ENCODE data around the gene SLC12A6.
"Not testable (repeated sequence)": the region's sequence is repeated elsewhere in the genome, so short reads cannot be mapped to it uniquely, and the experiment has no call there.

SLC12A6 gene

DNA sequence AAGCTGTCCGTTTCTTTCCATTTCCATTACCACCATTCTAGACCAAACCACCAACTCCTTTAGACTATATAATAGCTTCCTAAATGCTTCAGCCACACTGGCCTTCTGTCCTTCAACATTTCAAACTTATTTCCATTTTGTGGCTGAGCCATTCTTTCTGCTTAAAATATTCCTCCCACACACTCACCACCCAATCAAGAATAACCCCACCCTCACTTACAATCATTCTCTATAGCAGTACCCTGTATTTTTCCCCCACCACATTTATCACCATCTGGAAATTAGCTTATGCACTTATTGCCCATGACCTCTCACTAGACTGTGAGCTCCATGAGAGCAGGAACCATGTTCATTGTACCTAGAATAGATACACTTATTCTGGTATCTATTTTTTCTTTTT, 134.3 kb downstream of the SLC12A6 start:
- CTCF ChIA-PET, result no interaction called here
- POLR2A ChIA-PET, result no interaction called here
- Histone ChIP-seq H3K36me3 (ENCODE audit: control insufficient read depth in 2 of 2, insufficient read depth in 1 of 2, low read length in 2 of 2) (peaks cover 0 to 3% of the 10 kb centered on the region in 2 experiments; a peak in 2 of 3 replicates), H3K27ac (ENCODE audit: extremely low read depth, low read depth, low read length) (no peak overlapping the region), H3K9me3 (ENCODE audit: control insufficient read depth, insufficient read depth, low read depth, low read length) (no peaks in the 10 kb centered on the region), H3K4me1 (ENCODE audit: control insufficient read depth, insufficient read depth, low read length) (no peaks in the 10 kb centered on the region), H3K4me3 (ENCODE audit: low read depth, low read length) (no peak overlapping the region)
- TF ChIP-seq, protein P1, sequence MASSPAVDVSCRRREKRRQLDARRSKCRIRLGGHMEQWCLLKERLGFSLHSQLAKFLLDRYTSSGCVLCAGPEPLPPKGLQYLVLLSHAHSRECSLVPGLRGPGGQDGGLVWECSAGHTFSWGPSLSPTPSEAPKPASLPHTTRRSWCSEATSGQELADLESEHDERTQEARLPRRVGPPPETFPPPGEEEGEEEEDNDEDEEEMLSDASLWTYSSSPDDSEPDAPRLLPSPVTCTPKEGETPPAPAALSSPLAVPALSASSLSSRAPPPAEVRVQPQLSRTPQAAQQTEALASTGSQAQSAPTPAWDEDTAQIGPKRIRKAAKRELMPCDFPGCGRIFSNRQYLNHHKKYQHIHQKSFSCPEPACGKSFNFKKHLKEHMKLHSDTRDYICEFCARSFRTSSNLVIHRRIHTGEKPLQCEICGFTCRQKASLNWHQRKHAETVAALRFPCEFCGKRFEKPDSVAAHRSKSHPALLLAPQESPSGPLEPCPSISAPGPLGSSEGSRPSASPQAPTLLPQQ (tag by site-specific recombination; IDR thresholded peaks at IDR 0.05), result no peak
- TF ChIP-seq ZNF132 (tag by site-specific recombination; IDR thresholded peaks at IDR 0.05; ENCODE audit: borderline replicate concordance), result no peak
- TF ChIP-seq ZBTB8A (tag by site-specific recombination; IDR thresholded peaks at IDR 0.05), result no peak
- no peak for TF ChIP-seq ZNF544 (tag by site-specific recombination; IDR thresholded peaks at IDR 0.05)
- no peak for TF ChIP-seq ZNF157 (tag by site-specific recombination; IDR thresholded peaks at IDR 0.05)
- TF ChIP-seq ZNF791 (tag by site-specific recombination; IDR thresholded peaks at IDR 0.05), result no peak
- no peak for TF ChIP-seq RBAK (tag by site-specific recombination; IDR thresholded peaks at IDR 0.05)
- TF ChIP-seq ZNF24 (tag by site-specific recombination; IDR thresholded peaks at IDR 0.05), result no peak
- TF ChIP-seq ZIC2 (tag by site-specific recombination; IDR thresholded peaks at IDR 0.05), result no peak
- no peak for TF ChIP-seq ZNF324 (tag by site-specific recombination; IDR thresholded peaks at IDR 0.05)

DNA sequence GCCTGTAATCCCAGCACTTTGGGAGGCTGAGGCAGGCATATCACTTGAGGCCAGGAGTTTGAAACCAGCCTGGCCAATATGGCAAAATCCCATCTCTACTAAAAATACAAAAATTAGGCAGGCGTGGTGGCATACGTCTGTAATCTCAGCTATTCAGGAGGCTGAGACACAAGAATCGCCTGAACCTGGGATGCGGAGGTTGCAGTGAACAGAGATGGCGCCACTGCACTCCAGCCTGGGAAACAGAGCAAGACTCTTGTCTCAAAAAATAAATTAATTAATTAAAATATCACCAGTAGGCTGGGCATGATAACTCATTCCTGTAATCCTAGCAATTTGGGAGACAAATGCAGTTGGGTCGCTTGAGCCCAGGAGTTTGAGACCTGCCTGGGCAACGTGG, 144.3 kb downstream of the SLC12A6 start:
- H3K4me1 ChIP-seq (ENCODE audit: control insufficient read depth, insufficient read depth, low read length); H3K27ac ChIP-seq (ENCODE audit: extremely low read depth, low read depth, low read length); H3K9me3 ChIP-seq (ENCODE audit: control insufficient read depth, insufficient read depth, low read depth, low read length); CTCF ChIA-PET; H3K36me3 ChIP-seq (ENCODE audit: control insufficient read depth in 2 of 2, insufficient read depth in 1 of 2, low read length in 2 of 2); H3K4me3 ChIP-seq (ENCODE audit: low read depth, low read length); POLR2A ChIA-PET: not testable (repeated sequence)

DNA sequence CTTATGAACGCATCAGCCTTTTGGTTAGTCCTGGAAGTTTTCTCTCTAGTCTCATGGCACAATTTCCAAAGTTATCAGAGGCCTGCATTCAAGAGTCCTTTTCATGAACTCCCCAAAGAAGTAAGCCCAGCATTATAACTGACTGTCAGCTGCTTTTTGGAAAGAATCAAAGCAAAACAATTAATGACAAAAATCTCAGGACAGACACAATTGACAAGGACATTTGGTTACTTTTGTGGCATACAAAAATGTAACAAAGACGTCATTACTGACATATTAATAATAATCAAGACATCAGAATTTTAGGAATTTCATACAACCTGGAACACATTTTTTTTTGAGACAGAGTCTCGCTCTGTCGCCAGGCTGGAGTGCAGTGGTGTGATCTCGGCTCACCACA, 148.9 kb downstream of the SLC12A6 start:
- ChIA-PET POLR2A (no interaction called here), CTCF (interaction anchor here (0.9 kb wide), 1 partner anchor 172 kb away, joined by 5 read pairs; no protein-coding TSS in a partner anchor)
- H3K9me3 ChIP-seq (ENCODE audit: control insufficient read depth, insufficient read depth, low read depth, low read length), result no peaks in the 10 kb centered on the region
- no peak overlapping the region for H3K4me3 ChIP-seq (ENCODE audit: low read depth, low read length)
- H3K4me1 ChIP-seq (ENCODE audit: control insufficient read depth, insufficient read depth, low read length), result no peaks in the 10 kb centered on the region
- TF ChIP-seq ZNF48 (tag by site-specific recombination; IDR thresholded peaks at IDR 0.05) (no peak), YY2 (tag by site-specific recombination; IDR thresholded peaks at IDR 0.05) (no peak), ZNF660 (tag by site-specific recombination; IDR thresholded peaks at IDR 0.05) (no peak), ZBTB7A (tag by site-specific recombination; IDR thresholded peaks at IDR 0.05; ENCODE audit: low read depth) (no peak), SALL2 (tag by site-specific recombination; IDR thresholded peaks at IDR 0.05; ENCODE audit: borderline replicate concordance) (no peak), ZNF555 (tag by site-specific recombination; conservative IDR thresholded peaks at IDR 0.05) (no peak), ZNF792 (tag by site-specific recombination; IDR thresholded peaks at IDR 0.05) (no peak), KLF7 (tag by site-specific recombination; IDR thresholded peaks at IDR 0.05; ENCODE audit: borderline replicate concordance) (no peak), ZNF10 (tag by site-specific recombination; IDR thresholded peaks at IDR 0.05) (no peak), ZNF223 (tag by site-specific recombination; IDR thresholded peaks at IDR 0.05) (no peak), ZNF155 (tag by site-specific recombination; IDR thresholded peaks at IDR 0.05) (no peak), SP7 (tag by site-specific recombination; IDR thresholded peaks at IDR 0.05) (no peak), EGR2 (tag by site-specific recombination; IDR thresholded peaks at IDR 0.05; ENCODE audit: low read depth) (no peak), ZNF112 (tag by site-specific recombination; IDR thresholded peaks at IDR 0.05) (no peak), SCRT2 (tag by site-specific recombination; IDR thresholded peaks at IDR 0.05) (no peak), OVOL3 (tag by site-specific recombination; IDR thresholded peaks at IDR 0.05) (no peak), ZNF394 (tag by site-specific recombination; IDR thresholded peaks at IDR 0.05; ENCODE audit: borderline replicate concordance) (no peak)
- TF ChIP-seq, protein P2, sequence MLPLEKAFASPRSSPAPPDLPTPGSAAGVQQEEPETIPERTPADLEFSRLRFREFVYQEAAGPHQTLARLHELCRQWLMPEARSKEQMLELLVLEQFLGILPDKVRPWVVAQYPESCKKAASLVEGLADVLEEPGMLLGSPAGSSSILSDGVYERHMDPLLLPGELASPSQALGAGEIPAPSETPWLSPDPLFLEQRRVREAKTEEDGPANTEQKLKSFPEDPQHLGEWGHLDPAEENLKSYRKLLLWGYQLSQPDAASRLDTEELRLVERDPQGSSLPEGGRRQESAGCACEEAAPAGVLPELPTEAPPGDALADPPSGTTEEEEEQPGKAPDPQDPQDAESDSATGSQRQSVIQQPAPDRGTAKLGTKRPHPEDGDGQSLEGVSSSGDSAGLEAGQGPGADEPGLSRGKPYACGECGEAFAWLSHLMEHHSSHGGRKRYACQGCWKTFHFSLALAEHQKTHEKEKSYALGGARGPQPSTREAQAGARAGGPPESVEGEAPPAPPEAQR (tag by site-specific recombination; IDR thresholded peaks at IDR 0.05), result no peak
- TF ChIP-seq, protein P3, sequence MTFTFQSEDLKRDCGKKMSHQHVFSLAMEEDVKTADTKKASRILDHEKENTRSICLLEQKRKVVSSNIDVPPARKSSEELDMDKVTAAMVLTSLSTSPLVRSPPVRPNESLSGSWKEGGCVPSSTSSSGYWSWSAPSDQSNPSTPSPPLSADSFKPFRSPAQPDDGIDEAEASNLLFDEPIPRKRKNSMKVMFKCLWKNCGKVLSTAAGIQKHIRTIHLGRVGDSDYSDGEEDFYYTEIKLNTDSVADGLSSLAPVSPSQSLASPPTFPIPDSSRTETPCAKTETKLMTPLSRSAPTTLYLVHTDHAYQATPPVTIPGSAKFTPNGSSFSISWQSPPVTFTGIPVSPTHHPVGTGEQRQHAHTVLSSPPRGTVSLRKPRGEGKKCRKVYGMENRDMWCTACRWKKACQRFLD (tag by site-specific recombination; IDR thresholded peaks at IDR 0.05), result no peak
- TF ChIP-seq, protein P4, sequence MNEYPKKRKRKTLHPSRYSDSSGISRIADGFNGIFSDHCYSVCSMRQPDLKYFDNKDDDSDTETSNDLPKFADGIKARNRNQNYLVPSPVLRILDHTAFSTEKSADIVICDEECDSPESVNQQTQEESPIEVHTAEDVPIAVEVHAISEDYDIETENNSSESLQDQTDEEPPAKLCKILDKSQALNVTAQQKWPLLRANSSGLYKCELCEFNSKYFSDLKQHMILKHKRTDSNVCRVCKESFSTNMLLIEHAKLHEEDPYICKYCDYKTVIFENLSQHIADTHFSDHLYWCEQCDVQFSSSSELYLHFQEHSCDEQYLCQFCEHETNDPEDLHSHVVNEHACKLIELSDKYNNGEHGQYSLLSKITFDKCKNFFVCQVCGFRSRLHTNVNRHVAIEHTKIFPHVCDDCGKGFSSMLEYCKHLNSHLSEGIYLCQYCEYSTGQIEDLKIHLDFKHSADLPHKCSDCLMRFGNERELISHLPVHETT (tag by site-specific recombination; IDR thresholded peaks at IDR 0.05), result no peak
- no peaks in the 10 kb centered on the region; a peak in 1 of 3 replicates for H3K36me3 ChIP-seq (ENCODE audit: control insufficient read depth in 2 of 2, insufficient read depth in 1 of 2, low read length in 2 of 2)
- H3K27ac ChIP-seq (ENCODE audit: extremely low read depth, low read depth, low read length), result no peak overlapping the region
